ENCODE measurements around the gene CDH6.

CDH6 gene

GRCh38 chr5:31193591-31194467 lies at the start of gene CDH6:
TSS of gene CDH6 (plus strand) at chr5:31193686. CDS start at chr5:31267474, 73,788 bp downstream.
- DNase-seq (ENCODE audit: low read depth in 2 of 2), result no peak

GRCh38 chr5:31144364-31144763 lies 49.1 kb upstream of the CDH6 start:
- no peak for DNase-seq (ENCODE audit: low read depth in 2 of 2)

- no peak for DNase-seq (ENCODE audit: low read depth in 2 of 2)
Observed at GRCh38 chr5:31148959-31149475, 44.5 kb upstream of the CDH6 start.

- no peak for DNase-seq (ENCODE audit: low read depth in 2 of 2)
Observed at GRCh38 chr5:31153521-31153920, 40.0 kb upstream of the CDH6 start.

- no peak for DNase-seq (ENCODE audit: low read depth in 2 of 2)
Observed at GRCh38 chr5:31156631-31157160, 36.8 kb upstream of the CDH6 start.

GRCh38 chr5:31157720-31158119 lies 35.8 kb upstream of the CDH6 start:
- no peak for DNase-seq (ENCODE audit: low read depth in 2 of 2)

- DNase-seq (ENCODE audit: low read depth in 2 of 2), result no peak
Observed at GRCh38 chr5:31158686-31159085, 34.8 kb upstream of the CDH6 start.

- DNase-seq (ENCODE audit: low read depth in 2 of 2), result no peak
Observed at GRCh38 chr5:31161781-31162181, 31.7 kb upstream of the CDH6 start.

- DNase-seq (ENCODE audit: low read depth in 2 of 2), result no peak
Observed at GRCh38 chr5:31165729-31166128, 27.8 kb upstream of the CDH6 start.

- DNase-seq (ENCODE audit: low read depth in 2 of 2), result no peak
Observed at GRCh38 chr5:31169379-31169778, 24.1 kb upstream of the CDH6 start.

GRCh38 chr5:31172881-31173280 lies 20.6 kb upstream of the CDH6 start:
- DNase-seq (ENCODE audit: low read depth in 2 of 2), result no peak

GRCh38 chr5:31173614-31174013 lies 19.9 kb upstream of the CDH6 start:
- no peak for DNase-seq (ENCODE audit: low read depth in 2 of 2)

GRCh38 chr5:31181376-31181987 lies 12.0 kb upstream of the CDH6 start:
- no peak for DNase-seq (ENCODE audit: low read depth in 2 of 2)

- DNase-seq (ENCODE audit: low read depth in 2 of 2), result no peak
Observed at GRCh38 chr5:31182136-31182535, 11.3 kb upstream of the CDH6 start.

- DNase-seq (ENCODE audit: low read depth in 2 of 2), result no peak
Observed at GRCh38 chr5:31185951-31186350, 7.5 kb upstream of the CDH6 start.

GRCh38 chr5:31186672-31187267 lies 6.7 kb upstream of the CDH6 start:
- DNase-seq (ENCODE audit: low read depth in 2 of 2), result no peak

GRCh38 chr5:31187591-31187990 lies 5.9 kb upstream of the CDH6 start:
- no peak for DNase-seq (ENCODE audit: low read depth in 2 of 2)

- no peak for DNase-seq (ENCODE audit: low read depth in 2 of 2)
Observed at GRCh38 chr5:31192442-31192841, 1.0 kb upstream of the CDH6 start.

- DNase-seq (ENCODE audit: low read depth in 2 of 2), result no peak
Observed at GRCh38 chr5:31193116-31193515, 370 bp upstream of the CDH6 start.

- no peak for DNase-seq (ENCODE audit: low read depth in 2 of 2)
Observed at GRCh38 chr5:31194468-31194813, 955 bp downstream of the CDH6 start.

- DNase-seq (ENCODE audit: low read depth in 2 of 2), result no peak
Observed at GRCh38 chr5:31194892-31195555, 1.5 kb downstream of the CDH6 start.

- DNase-seq (ENCODE audit: low read depth in 2 of 2), result no peak
Observed at GRCh38 chr5:31196309-31196708, 2.8 kb downstream of the CDH6 start.

All from stimulated activated CD4-positive, alpha-beta T cell treated with anti-CD3 and anti-CD28 coated beads, Interleukin-4, amount 100 ng/mL, for 48 hours (primary cell).